ENCODE results near the gene NUDT16L1.

- TF ChIP-seq, protein P1, sequence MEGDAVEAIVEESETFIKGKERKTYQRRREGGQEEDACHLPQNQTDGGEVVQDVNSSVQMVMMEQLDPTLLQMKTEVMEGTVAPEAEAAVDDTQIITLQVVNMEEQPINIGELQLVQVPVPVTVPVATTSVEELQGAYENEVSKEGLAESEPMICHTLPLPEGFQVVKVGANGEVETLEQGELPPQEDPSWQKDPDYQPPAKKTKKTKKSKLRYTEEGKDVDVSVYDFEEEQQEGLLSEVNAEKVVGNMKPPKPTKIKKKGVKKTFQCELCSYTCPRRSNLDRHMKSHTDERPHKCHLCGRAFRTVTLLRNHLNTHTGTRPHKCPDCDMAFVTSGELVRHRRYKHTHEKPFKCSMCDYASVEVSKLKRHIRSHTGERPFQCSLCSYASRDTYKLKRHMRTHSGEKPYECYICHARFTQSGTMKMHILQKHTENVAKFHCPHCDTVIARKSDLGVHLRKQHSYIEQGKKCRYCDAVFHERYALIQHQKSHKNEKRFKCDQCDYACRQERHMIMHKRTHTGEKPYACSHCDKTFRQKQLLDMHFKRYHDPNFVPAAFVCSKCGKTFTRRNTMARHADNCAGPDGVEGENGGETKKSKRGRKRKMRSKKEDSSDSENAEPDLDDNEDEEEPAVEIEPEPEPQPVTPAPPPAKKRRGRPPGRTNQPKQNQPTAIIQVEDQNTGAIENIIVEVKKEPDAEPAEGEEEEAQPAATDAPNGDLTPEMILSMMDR (IDR thresholded peaks at IDR 0.05): no peak
- TF ChIP-seq, protein P2, sequence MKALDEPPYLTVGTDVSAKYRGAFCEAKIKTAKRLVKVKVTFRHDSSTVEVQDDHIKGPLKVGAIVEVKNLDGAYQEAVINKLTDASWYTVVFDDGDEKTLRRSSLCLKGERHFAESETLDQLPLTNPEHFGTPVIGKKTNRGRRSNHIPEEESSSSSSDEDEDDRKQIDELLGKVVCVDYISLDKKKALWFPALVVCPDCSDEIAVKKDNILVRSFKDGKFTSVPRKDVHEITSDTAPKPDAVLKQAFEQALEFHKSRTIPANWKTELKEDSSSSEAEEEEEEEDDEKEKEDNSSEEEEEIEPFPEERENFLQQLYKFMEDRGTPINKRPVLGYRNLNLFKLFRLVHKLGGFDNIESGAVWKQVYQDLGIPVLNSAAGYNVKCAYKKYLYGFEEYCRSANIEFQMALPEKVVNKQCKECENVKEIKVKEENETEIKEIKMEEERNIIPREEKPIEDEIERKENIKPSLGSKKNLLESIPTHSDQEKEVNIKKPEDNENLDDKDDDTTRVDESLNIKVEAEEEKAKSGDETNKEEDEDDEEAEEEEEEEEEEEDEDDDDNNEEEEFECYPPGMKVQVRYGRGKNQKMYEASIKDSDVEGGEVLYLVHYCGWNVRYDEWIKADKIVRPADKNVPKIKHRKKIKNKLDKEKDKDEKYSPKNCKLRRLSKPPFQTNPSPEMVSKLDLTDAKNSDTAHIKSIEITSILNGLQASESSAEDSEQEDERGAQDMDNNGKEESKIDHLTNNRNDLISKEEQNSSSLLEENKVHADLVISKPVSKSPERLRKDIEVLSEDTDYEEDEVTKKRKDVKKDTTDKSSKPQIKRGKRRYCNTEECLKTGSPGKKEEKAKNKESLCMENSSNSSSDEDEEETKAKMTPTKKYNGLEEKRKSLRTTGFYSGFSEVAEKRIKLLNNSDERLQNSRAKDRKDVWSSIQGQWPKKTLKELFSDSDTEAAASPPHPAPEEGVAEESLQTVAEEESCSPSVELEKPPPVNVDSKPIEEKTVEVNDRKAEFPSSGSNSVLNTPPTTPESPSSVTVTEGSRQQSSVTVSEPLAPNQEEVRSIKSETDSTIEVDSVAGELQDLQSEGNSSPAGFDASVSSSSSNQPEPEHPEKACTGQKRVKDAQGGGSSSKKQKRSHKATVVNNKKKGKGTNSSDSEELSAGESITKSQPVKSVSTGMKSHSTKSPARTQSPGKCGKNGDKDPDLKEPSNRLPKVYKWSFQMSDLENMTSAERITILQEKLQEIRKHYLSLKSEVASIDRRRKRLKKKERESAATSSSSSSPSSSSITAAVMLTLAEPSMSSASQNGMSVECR (CRISPR knock-in tag; IDR thresholded peaks at IDR 0.05; ENCODE audit: borderline replicate concordance): no peak
- no peak for TF ChIP-seq NFYB (CRISPR knock-in tag; conservative IDR thresholded peaks at IDR 0.05; ENCODE audit: low read depth)
- no peak for TF ChIP-seq NR2C2 (CRISPR knock-in tag; IDR thresholded peaks at IDR 0.05)
- no peak for TF ChIP-seq SP1 (CRISPR knock-in tag; conservative IDR thresholded peaks at IDR 0.05)
- TF ChIP-seq ETV6 (CRISPR knock-in tag; IDR thresholded peaks at IDR 0.05): no peak
- no peak for TF ChIP-seq USF1 (CRISPR knock-in tag; IDR thresholded peaks at IDR 0.05)
- TF ChIP-seq IRF2 (CRISPR knock-in tag; IDR thresholded peaks at IDR 0.05; ENCODE audit: borderline replicate concordance, low read depth): no peak
- TF ChIP-seq ZNF423 (CRISPR knock-in tag; IDR thresholded peaks at IDR 0.05): no peak
- no peak for TF ChIP-seq CBFB (CRISPR knock-in tag; IDR thresholded peaks at IDR 0.05; ENCODE audit: low read depth)
- TF ChIP-seq TEAD1 (CRISPR knock-in tag; IDR thresholded peaks at IDR 0.05): no peak
- TF ChIP-seq MYBL2 (CRISPR knock-in tag; IDR thresholded peaks at IDR 0.05): no peak
- TF ChIP-seq CDX4 (CRISPR knock-in tag; IDR thresholded peaks at IDR 0.05; ENCODE audit: borderline replicate concordance): no peak
These were observed 684 bp upstream of the NUDT16L1 start for GRCh38 chr16:4692460-4693295.
